22Rv1 (cell line): ENCODE measurements around the gene SCYL2.
"Not testable (repeated sequence)": the region's sequence is repeated elsewhere in the genome, so short reads cannot be mapped to it uniquely, and the experiment has no call there.

Experiments
- H3K27ac ChIP-seq: fragments of 450-650 bp; 2 replicates; pipeline ENCODE4 v1.5.1; 2017
- CTCF ChIP-seq: fragments of 450-650 bp; IDR thresholded peaks from 2 replicates; pipeline ENCODE4 v1.5.1; 2017; ENCODE audit warnings: mild to moderate bottlenecking
- ZFX ChIP-seq: fragments of 450-650 bp; IDR thresholded peaks from 2 replicates; pipeline ENCODE4 v1.6.1; 2017; ENCODE audit warnings: antibody characterized with exemption, borderline replicate concordance

Gene SCYL2

GRCh38 chr12:100279607-100280244, 12.7 kb downstream of the SCYL2 start:
- TF ChIP-seq CTCF: no peak
- no peak for TF ChIP-seq ZFX
- no peak overlapping the region for H3K27ac ChIP-seq

GRCh38 chr12:100284556-100284955, 17.6 kb downstream of the SCYL2 start:
- not testable (repeated sequence) for H3K27ac ChIP-seq

GRCh38 chr12:100289038-100289437, 22.1 kb downstream of the SCYL2 start:
- H3K27ac ChIP-seq: no peak overlapping the region
- TF ChIP-seq ZFX: no peak

- TF ChIP-seq ZFX (no peak), CTCF (no peak)
- no peak overlapping the region for H3K27ac ChIP-seq
These were observed 23.0 kb downstream of the SCYL2 start for GRCh38 chr12:100290016-100290415.

- no peak overlapping the region for H3K27ac ChIP-seq
- TF ChIP-seq ZFX (no peak), CTCF (no peak)
These were observed 26.0 kb downstream of the SCYL2 start for GRCh38 chr12:100293017-100293416.

- H3K27ac ChIP-seq: not testable (repeated sequence)
These were observed 27.4 kb downstream of the SCYL2 start for GRCh38 chr12:100294366-100294765.

DNA sequence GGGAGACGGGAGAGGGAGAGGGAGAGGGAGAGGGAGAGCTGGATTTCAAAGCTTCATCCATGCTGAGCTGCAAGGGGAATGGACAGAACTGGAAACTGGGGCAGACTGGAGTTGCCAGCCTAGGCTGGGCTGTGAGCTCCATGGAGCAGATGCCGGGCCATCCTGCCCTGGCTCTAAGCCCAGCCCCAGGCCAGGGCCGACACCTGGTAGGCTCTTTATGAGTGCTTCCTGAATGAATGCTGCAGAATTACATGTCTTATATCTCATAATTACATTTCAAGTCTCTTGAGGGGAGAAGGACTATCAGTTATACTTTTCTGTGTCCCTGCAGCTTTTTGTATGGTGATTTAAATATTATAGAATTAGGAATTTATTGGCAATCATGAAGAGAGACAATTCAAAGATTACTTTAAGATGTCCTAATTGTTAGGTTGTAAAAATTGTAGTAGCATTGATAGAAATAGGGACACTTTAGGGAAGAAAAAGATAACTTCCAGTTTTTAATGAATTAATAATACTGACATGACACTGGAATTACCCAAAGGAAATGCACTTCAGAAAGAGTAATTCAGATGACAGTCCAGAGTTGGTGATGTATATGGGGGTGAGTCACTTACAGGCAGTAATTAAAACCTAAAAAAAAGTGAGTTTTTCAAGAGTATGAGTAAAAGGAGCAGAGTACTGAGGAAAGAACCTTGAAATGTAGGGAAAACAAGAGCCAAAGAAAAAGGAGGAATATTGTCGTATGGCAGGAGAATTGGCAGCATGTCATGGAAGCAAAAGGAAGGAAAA, 29.0 kb downstream of the SCYL2 start:
- TF ChIP-seq CTCF (no peak), ZFX (no peak)
- H3K27ac ChIP-seq: no peak overlapping the region

DNA sequence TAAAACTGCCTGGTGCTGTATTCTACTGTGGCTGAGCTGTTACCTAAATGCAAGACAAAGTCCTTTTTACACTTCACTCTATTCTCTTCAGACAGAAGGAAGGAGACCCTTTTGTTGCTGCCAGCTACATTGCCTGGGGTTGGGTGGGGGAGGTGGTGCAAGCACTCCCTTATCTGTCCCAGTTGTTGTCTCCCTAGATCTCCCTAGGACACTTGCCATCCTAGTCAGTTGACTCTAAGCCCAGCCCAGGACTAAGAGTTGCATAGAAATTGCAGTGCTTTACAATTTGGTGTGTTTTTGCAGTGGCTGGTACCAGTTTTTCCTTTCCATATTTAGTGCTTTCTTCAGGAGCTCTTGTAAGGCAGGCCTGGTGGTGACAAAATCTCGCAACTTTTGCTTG, 35.1 kb downstream of the SCYL2 start:
- TF ChIP-seq CTCF (no peak), ZFX (no peak)
- no peak overlapping the region for H3K27ac ChIP-seq

DNA sequence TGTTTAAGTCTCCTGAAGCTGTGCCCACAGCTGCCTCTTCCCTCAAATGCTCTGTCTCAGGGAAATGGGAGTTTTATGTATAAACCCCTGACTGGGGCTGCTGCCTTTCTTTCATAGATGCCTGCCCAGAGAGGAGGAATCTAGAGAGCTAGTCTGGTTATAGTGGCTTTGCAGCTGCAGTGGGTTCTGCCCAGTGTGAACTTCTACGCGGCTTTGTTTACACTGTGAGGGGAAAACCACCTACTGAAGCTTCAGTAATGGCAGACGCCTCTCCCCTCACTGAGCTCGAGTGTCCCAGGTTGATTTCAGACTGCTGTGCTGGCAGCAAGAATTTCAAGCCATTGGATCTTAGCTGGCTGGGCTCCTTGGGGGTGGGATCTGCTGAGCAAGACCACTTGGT, 36.9 kb downstream of the SCYL2 start:
- no peak for TF ChIP-seq CTCF
- no peak for TF ChIP-seq ZFX
- H3K27ac ChIP-seq: no peak overlapping the region

DNA sequence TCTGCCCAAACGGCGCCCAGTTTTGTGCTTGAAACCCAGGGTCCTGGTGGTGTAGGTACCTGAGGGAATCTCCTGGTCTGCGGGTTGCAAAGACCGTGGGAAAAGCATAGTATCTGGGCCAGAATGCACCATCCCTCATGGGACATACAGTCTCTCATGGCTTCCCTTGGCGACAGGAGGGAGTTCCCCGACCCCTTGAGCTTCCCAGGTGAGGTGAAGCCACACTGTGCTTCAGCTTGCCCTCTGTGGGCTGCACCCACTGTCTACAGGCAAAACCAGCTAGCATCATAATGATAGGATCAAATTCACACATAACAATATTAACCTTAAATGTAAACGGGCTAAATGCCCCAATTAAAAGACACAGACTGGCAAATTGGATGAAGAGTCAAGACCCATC, 37.4 kb downstream of the SCYL2 start:
- not testable (repeated sequence) for H3K27ac ChIP-seq

DNA sequence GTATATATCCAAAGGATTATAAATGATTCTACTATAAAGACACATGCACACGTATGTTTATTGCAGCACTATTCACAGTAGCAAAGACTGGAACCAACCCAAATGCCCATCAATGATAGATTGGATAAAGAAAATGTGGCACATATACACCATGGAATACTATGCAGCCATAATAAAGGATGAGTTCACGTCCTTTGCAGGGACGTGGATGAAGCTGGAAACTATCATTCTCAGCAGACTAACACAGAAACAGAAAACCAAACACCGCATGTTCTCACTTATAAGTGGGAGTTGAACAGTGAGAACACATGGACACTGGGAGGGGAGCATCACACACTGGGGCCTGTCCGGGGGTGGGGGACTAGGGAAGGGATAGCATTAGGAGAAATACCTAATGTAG, 41.2 kb downstream of the SCYL2 start:
- H3K27ac ChIP-seq: not testable (repeated sequence)
